Endodermal cell (in vitro differentiated cells): ENCODE measurements around the gene CYP19A1. TPM values are rescaled to one million over a fixed set of nuclear protein-coding genes. Genes with fewer than 3 reads are reported as not detected.

ENCODE experiments used
- DNase-seq: peaks from one replicate; pipeline ENCODE4 v3.0.0-alpha.2; 2017
- H3K27ac ChIP-seq: 2 replicates; pipeline ENCODE4 v1.5.1; 2013; ENCODE audit warnings: mild to moderate bottlenecking, low read depth, low read length, moderate library complexity
- H3K27me3 ChIP-seq: 2 replicates; pipeline ENCODE4 v1.6.1; 2013; ENCODE audit warnings: mild to moderate bottlenecking, low read length, moderate library complexity; ENCODE audit not compliant: insufficient read depth, control insufficient read depth, poor library complexity, severe bottlenecking
- H3K36me3 ChIP-seq: 2 replicates; pipeline ENCODE4 v1.7.0; 2013; ENCODE audit warnings: mild to moderate bottlenecking, low read length, moderate library complexity; ENCODE audit not compliant: control insufficient read depth, insufficient read depth
- H3K4me1 ChIP-seq: one replicate; pipeline ENCODE4 v1.7.0; 2013; ENCODE audit warnings: low read length; ENCODE audit not compliant: control insufficient read depth, insufficient read depth
- H3K4me3 ChIP-seq: 2 replicates; pipeline ENCODE4 v1.5.1; 2013; ENCODE audit warnings: mild to moderate bottlenecking, low read length, moderate library complexity
- H3K9ac ChIP-seq: 2 replicates; pipeline ENCODE4 v1.6.1; 2013; ENCODE audit warnings: mild to moderate bottlenecking, low read length, moderate library complexity; ENCODE audit not compliant: poor library complexity, severe bottlenecking; ENCODE audit errors: extremely low read depth
- H3K9me3 ChIP-seq: 2 replicates; pipeline ENCODE4 v1.6.1; 2013; ENCODE audit warnings: mild to moderate bottlenecking, low read length, moderate library complexity; ENCODE audit not compliant: control insufficient read depth
- H3K27ac Mint-ChIP-seq: 2 replicates; pipeline ENCODE4 v1.8.0; 2020; ENCODE audit warnings: mixed read lengths
- H3K27me3 Mint-ChIP-seq: 2 replicates; pipeline ENCODE4 v1.8.0; 2021; ENCODE audit warnings: mild to moderate bottlenecking, mixed read lengths; ENCODE audit not compliant: insufficient read depth
- H3K36me3 Mint-ChIP-seq: 2 replicates; pipeline ENCODE4 v1.8.0; 2020; ENCODE audit warnings: low read depth, mixed read lengths
- H3K4me1 Mint-ChIP-seq: 2 replicates; pipeline ENCODE4 v1.8.0; 2020; ENCODE audit warnings: mixed read lengths
- H3K4me3 Mint-ChIP-seq: 2 replicates; pipeline ENCODE4 v1.8.0; 2020; ENCODE audit warnings: mild to moderate bottlenecking, moderate library complexity, mixed read lengths
- H3K9me3 Mint-ChIP-seq: 2 replicates; pipeline ENCODE4 v1.8.0; 2020; ENCODE audit warnings: mild to moderate bottlenecking, mixed read lengths
- WGBS, 2 experiments: methylation state at CpG; one replicate each; pipeline versions ENCODE4 v1.1.5 to v1.1.7; 2013; ENCODE audit warnings: missing lambda C conversion rate in 2 of 2, mixed read lengths in 1 of 2; ENCODE audit not compliant: insufficient coverage in 1 of 2, insufficient read length in 1 of 2; 5-methylcytosine and 5-hydroxymethylcytosine counted together
- total RNA-seq, 2 donors: library from RNA; stranded (reverse); fragmentation: NEBNext Ultra II Directional in 1 of 2; extraction: Animal tissue kit (Norgen Biotek cat#: 25700) in 1 of 2; gene quantifications; 2 replicates in 1 of 2; 3 replicates in 1 of 2; pipeline ENCODE4 v1.2.1, GENCODE V29; 2021
- TF ChIP-seq, protein P1 (sequence below): fragments of 200-600 bp; sonication (generic); conservative IDR thresholded peaks from 2 replicates; pipeline ENCODE4 v1.5.0; 2021; ENCODE audit warnings: antibody characterized with exemption, mild to moderate bottlenecking

Gene CYP19A1
- total RNA-seq, 2 donors from 2014 or later: not detected

DNA sequence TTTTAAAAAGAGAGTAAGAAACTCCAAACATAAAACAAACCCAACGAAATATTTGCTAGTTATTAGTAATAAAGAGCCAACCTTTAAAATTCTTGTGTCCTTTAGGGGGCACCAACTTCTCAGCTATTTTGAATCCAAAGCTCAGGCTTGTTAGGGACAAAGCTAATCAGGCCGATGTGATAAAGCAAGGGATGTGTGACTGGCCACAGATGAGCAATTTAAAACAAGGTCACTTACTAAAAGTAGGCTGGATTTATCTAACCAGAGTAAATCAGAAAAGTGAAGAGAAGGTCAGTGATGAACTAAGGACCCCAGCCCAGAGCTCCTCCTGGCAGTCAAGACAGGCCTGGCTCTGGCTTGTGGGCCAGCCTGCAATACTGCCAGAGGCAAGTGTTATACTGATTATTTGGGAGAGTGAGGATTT, 108.5 kb downstream of the CYP19A1 start:
- no peaks in the 10 kb centered on the region for H3K9me3 ChIP-seq
- Mint-ChIP-seq H3K4me3 (no peak overlapping the region), H3K27me3 (peaks cover 14% of the 10 kb centered on the region), H3K36me3 (no peaks in the 10 kb centered on the region), H3K9me3 (no peaks in the 10 kb centered on the region), H3K27ac (no peak overlapping the region), H3K4me1 (peaks cover 16% of the 10 kb centered on the region)
- no peak overlapping the region for H3K9ac ChIP-seq
- H3K27ac ChIP-seq: no peak overlapping the region
- WGBS, 2 experiments: 33 to 58% methylated on average over 1 to 2 of the region's 2 CpGs
- no peak overlapping the region for H3K4me3 ChIP-seq
- H3K36me3 ChIP-seq: no peaks in the 10 kb centered on the region
- DNase-seq: peak; percentile 63
- peaks cover 42% of the 10 kb centered on the region for H3K27me3 ChIP-seq
- H3K4me1 ChIP-seq: no peaks in the 10 kb centered on the region
- TF ChIP-seq, protein P1, sequence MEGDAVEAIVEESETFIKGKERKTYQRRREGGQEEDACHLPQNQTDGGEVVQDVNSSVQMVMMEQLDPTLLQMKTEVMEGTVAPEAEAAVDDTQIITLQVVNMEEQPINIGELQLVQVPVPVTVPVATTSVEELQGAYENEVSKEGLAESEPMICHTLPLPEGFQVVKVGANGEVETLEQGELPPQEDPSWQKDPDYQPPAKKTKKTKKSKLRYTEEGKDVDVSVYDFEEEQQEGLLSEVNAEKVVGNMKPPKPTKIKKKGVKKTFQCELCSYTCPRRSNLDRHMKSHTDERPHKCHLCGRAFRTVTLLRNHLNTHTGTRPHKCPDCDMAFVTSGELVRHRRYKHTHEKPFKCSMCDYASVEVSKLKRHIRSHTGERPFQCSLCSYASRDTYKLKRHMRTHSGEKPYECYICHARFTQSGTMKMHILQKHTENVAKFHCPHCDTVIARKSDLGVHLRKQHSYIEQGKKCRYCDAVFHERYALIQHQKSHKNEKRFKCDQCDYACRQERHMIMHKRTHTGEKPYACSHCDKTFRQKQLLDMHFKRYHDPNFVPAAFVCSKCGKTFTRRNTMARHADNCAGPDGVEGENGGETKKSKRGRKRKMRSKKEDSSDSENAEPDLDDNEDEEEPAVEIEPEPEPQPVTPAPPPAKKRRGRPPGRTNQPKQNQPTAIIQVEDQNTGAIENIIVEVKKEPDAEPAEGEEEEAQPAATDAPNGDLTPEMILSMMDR: peak; percentile 77

DNA sequence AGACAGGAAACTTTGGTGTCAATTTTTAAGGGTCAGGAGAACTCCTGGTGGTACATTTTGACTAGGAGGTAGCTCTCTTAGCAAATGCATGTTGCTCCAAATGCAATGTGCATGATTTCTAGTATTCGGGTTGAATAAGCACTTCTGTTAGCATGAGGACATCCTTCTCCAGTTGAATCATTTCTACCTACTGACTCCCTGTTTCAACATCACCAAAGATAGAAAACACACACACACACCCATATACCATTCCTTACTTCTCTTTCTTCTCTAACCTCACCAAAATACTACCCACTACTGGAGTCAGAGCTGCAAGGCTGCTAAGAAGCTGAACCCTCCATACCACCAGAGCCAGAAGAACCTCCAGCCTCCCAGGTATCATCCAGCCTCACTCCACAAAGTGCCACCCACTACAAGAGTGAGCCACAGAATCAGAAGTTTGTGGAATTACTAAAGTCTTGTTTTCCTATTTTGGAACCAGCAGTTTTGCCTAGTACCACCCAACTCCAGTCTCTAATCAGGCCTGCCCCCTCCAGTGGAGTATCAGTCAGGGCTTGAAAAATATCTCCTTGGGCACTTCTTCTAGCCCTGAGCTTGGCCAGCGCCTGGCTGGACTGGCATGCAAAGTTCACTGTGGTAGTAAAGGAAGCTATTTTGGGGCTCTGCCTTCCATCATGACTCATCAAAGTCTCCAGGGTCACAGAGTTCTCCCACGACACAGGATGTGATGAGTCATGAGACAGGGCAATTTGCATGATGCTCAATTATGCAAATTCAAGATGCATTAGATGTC, 110.3 kb downstream of the CYP19A1 start:
- Mint-ChIP-seq H3K27me3 (peaks cover 3% of the 10 kb centered on the region), H3K27ac (no peak overlapping the region), H3K9me3 (no peaks in the 10 kb centered on the region), H3K4me3 (no peak overlapping the region), H3K4me1 (peaks cover 6% of the 10 kb centered on the region), H3K36me3 (no peaks in the 10 kb centered on the region)
- peak; percentile 67 for DNase-seq
- Histone ChIP-seq H3K9me3 (no peaks in the 10 kb centered on the region), H3K9ac (no peak overlapping the region), H3K4me3 (no peak overlapping the region), H3K36me3 (no peaks in the 10 kb centered on the region), H3K27me3 (peaks cover 28% of the 10 kb centered on the region), H3K4me1 (no peaks in the 10 kb centered on the region), H3K27ac (no peak overlapping the region)
- TF ChIP-seq, protein P1: no peak
- 86 to 89% methylated on average over 2 to 3 of the region's 3 CpGs for WGBS, 2 experiments

DNA sequence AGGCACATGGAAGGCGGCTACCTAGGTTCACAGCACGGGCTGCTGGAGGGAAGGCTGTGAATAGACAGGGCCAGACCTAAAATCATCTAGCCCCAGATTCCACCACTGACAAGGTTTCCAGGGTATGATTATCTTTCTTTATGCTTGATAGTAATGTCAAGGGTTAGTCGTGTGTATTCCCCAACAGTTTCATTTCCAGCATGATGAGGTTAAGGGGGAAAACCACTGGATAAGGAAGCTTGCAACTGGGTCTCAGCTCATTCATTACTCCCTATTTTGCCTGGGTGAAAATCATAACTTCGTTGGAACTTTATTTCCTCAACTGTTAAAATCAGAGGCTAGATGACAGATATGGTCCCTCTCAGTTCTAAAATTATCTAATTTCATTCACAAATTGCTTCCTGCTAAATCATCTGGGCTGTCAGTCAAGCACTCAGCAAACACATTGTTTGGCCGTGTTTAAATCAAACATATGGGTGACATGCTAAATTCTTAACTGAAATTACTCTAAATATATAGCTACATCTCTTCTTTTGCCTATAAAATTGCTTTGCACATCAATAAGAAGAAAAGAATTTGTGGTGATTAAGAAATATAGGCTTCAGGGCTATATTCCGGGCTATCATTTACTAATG, 111.7 kb downstream of the CYP19A1 start:
- H3K4me3 ChIP-seq: no peak overlapping the region
- Mint-ChIP-seq H3K4me3 (no peak overlapping the region), H3K9me3 (no peaks in the 10 kb centered on the region), H3K27me3 (peaks cover 3% of the 10 kb centered on the region), H3K27ac (no peak overlapping the region), H3K4me1 (peaks cover 6% of the 10 kb centered on the region), H3K36me3 (no peaks in the 10 kb centered on the region)
- H3K27me3 ChIP-seq: peaks cover 16% of the 10 kb centered on the region
- H3K9me3 ChIP-seq: no peaks in the 10 kb centered on the region
- TF ChIP-seq, protein P1: no peak
- H3K9ac ChIP-seq: no peak overlapping the region
- 90 to 92% methylated on average over 3 to 6 of the region's 6 CpGs for WGBS, 2 experiments
- H3K36me3 ChIP-seq: no peaks in the 10 kb centered on the region
- no peak for DNase-seq
- H3K27ac ChIP-seq: no peak overlapping the region
- no peaks in the 10 kb centered on the region for H3K4me1 ChIP-seq
